HG02938 (cell line): ENCODE measurements around the gene FOXN3.
A peak's percentile ranks its signal among the peaks of the same experiment; 100 is the strongest.
"Not testable (repeated sequence)": the region's sequence is repeated elsewhere in the genome, so short reads cannot be mapped to it uniquely, and the experiment has no call there.

Experiments
- ATAC-seq: cut with Tn5 transposase; IDR thresholded peaks from one replicate; pipeline ENCODE4 v1.9.1; 2021; ENCODE audit warnings: mild to moderate bottlenecking, moderate library complexity; ENCODE audit not compliant: unreplicated experiment

The FOXN3 gene

DNA sequence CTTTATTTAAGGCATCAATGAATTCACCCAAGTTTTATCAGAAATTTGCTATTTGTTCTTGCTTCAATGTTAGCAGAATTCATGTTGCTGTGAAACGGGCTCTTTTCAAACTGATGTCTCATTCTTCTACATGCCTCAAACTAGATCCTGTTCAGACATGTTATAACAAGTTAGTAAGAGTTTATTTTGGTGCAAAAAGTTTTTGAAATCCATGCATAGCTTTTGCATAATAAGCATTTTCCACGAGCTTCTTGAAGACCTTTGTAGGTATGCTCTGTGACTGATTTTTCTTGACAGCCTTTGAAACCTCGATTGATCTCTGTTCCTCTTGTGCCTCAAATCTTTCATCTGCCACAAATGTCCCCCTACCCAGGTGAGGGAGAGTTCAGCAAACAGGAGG lies 275.2 kb downstream of the FOXN3 start:
- no peak for ATAC-seq

DNA sequence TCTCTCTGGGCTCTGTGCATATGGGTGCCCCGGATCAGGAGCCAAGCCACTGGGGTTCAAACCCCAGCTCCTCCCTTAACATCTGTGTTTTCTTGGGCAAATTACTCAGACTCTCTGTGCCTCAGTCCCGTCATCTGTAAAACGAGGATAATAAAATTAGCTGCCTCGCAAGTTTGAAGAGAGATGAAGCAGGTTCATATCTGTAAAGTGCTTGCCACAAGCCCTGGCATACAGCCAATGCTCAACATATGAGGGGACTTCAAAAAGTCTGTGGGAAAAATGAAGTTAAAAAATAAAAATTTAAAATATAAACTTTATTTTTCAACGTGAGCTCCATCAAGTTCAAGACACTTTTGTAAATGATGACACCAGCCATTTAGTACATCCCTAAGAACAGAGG lies 276.7 kb downstream of the FOXN3 start:
- no peak for ATAC-seq

DNA sequence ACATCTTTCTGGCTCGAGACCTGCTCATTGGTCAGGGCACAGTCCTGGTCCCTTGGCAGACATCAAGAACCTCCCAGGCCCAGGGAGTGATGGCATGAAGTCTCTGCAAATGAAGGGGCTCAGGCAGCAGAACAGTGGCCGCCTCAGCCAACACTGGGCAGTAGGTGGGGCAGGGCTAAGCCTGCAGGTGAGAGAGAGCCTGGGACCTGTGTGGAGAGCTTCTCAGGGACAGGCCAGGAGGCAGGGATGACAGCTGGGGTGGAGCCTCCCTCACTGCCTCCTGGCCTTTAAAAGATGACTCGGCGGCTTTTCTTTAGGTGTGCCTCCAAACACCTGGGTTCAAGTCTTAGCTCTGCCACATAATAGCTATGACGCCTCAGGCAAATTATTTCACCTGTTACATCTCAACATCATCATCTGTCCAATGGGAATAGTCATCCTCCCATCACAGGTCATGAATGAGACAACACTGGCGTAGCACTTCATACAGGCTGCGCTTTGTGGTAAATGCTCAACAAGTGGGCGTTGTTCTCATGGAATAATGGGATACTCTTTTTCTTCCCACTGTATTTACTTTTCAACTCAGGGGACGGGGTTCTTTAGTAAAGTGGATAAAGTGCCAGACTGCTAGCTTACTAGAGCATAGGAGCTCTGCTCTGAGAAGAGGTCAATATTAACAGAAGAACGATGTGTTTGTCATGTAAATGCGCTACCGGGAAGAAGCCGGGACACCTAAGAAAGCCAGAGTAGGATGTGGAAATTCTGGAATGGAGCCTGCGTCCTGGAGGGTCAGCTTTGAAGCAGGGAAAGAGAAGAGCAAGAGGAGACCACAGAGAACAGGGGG lies 277.4 kb downstream of the FOXN3 start:
- ATAC-seq = no peak

DNA sequence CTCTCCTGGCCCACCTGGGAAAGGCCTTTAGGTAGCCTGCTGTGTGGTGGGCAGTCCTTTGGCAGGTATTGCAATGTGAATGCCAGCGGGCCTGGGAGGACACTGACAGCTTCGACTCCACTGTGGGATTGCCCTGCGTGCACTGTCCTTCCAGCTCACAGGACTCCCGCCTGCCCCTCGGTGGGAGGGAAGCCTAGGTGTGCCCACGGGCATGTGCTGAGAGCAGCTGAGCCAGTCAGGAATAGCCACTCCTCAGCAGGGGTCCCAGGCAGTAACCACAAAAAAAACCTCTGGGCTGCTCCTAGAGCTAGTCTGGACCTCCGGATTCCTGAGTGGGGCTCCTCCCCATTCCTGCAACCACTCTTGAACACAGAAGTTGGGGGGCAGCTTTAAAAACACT lies 278.2 kb downstream of the FOXN3 start:
- no peak for ATAC-seq

DNA sequence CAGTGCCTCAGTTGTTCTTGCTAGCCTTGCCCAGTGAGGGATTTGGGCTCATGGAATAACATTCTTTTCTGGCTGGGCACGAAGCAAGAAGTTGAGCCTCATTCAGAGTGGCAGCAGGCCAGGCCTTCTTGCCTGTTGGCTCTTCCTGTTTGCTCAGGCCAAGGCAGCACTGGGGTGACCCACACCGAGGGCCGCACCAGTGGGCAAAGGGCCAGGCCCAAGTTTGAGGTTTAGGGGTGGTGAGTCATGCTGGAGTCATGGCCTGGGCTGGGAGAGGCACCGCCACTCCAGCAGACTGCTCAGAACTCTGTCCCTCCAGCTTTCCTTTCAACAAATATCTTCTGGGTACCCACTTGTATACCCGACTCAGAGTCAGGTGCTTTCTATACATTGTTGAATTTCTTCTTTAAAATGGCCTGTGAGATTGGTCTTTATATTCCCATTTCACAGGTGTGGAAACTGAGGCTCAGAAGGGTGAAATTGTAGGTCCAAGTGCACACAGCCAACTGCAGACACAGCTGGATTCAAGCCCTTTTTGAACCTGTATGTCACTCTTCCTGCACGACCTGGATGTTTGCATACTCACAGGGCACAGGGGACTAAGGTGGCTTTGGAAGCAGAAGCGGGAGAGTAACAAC lies 279.4 kb downstream of the FOXN3 start:
- no peak for ATAC-seq

DNA sequence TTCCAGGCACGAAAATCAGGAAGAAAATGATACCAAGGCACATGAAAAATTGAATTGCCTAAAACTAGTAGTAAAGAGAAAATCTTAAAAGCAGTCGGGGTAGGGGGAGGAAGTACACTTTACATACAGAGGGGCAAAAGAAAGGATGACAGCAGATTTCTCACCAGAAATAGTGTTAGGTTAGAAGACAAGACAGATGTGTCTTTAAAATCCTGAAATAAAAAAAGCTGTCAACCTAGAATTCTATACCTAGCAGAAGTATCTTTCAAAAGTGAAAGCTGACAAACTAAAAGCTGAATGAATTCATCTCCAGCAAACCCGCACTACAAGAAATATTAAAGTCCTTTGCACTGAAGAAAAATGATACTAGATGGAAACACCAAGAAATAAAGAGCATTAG lies 280.4 kb downstream of the FOXN3 start:
- no peak for ATAC-seq

DNA sequence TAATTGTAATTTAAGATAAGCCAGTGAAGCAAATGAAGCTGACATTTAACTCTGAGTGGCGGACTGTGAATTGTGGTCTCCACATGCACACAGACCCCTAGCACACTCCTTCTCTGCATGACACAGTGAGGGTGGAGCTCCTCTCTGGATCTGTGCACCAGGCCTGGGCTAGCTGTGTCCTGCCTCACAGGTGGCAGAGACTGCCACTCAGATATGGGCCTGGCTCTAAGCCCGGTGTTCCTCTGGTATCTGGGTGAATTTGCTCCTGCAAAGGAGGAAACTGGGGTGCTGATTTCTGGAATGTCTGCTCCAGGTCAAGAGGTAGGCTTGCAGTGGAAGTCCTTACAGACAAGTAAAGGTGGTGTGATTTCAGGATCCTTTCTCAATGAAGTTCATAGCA lies 282.4 kb downstream of the FOXN3 start:
- no peak for ATAC-seq

DNA sequence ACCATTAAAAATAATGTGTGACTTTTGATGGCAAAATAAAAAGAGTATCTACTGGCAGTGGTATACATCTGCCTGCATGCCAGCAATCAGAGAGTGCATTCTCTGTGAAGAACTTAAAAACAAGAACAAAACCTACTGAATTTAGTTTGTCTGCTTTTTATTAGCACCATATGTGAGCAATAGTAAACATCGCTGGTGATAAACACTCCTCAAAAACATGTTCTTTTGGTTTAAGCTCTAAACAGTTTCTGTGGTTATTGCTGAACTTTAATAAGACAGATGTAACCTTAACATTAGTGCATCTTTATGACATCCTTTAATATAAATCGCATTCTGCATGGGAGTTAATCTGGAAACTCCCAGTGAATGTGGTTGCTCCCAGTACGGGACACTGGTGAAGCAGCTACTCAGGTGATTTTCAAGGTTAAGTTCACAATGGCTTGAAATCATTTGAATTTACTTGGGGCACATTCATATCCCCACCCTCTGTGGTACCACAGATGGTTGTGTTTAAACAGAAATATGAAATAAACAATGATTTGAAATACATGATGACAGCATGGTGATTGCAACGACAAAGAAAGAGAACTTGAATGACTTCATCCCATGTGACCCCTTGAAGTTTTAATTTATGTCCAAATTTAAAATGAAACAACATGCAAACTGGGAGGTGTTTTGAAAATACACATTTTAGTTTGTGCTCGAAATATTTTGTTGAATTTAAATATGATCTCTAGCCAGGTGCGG lies 285.9 kb downstream of the FOXN3 start:
- ATAC-seq = no peak

DNA sequence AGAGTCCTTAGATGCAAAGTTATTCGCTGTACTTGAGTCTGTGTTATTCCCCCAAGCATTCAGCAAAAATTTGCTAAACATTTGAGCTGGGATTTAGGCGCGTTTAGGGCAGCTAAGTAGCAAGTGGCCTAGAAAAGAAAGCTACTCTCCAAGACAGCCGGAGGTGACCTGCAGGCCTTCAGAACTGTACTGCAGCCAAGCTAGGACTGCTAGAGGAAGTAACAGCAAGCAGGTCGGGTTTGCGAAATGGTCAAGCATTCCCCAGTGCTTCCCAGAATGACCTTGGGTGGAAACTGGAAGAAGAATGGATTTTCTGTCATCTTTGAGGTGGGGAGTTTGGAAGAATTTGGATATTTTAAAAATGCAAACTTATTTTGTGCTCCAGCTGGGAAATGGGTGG lies 287.5 kb downstream of the FOXN3 start:
- no peak for ATAC-seq

DNA sequence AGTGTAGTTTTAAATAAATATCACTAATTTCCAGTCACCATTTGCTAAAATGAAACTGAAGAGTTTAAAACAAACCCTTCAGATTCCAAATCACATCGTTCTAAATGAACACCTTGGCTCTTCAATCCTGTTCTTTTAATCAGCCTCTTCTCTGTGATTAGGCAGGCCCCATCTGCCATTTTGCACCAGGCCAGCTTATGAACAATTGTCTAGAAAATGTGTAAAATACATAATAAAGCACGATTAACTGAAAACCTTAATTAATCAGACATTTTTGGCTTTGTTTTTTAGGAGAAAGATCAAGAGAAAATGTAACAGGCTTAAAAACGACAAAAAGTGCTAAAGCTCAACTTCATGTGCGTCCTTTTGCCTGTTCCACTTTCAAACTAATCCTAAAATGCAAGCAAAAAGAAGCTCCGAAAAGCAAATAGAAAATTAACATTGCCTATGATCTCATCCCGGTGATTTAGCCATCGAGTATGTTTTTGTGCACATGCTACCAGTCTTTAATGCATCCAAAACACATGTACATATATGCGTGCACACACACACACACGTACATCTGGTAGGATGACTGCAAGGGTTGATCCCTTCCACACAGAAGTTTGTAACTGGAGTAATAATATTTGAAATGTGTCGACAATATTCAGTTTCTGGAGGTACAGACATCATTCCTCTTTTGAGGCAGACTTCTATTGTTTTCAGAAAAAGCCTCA lies 288.6 kb downstream of the FOXN3 start:
- ATAC-seq = no peak

DNA sequence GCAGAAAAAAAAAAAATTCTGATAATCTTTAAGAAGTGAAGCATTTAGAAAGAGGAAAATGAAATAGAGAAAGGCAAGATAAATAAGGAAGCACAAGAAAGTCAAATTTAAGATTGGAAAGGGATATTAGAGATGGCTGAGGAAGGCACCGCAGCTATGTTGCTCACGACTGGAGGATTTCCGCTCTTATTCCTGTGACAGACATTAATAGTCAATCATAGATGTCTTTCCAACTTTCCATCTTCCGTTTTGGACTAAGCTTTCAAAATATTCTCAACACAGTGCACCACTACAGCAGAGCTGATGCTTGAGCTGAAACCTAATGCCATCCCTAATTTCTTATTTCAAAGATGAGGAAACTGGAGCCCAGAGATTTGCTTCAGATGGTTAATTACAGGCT lies 290.6 kb downstream of the FOXN3 start:
- no peak for ATAC-seq

DNA sequence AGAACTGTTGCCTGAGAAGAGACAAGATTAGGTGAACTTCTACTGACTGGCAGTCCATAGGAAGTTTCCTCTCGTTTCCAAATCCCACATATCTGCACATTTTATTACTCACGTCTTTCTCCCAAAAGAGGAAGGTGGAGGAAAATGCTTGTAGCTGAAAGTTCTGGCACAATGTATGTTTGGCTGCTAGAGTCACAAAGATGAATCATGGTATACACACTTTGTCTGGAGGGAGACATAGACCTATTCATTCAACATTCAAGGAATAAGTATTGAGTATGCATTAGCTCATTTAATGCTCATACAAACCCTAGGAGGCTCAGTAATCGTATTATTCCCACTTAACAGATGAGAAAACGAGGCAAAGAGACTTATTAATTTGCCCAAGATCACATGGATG lies 291.8 kb downstream of the FOXN3 start:
- no peak for ATAC-seq

DNA sequence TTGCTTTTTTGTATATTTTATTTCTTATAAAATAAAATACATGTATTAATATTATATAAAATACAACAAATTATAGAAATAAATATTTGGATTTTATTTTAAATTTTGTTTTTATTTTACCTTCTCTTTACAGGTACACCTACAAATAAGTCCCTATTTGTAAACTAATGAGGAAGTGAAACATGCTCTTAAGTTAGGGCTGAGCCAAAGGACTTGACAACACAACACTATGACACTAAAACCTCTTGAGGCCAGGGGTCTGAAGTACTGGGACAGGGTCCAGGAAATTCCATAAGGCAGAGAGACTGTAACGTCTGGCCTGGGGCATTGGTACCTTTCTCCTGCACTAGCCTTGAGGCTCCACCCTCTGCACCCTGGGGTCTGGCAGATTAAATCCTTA lies 293.2 kb downstream of the FOXN3 start:
- peak; percentile 71 for ATAC-seq

DNA sequence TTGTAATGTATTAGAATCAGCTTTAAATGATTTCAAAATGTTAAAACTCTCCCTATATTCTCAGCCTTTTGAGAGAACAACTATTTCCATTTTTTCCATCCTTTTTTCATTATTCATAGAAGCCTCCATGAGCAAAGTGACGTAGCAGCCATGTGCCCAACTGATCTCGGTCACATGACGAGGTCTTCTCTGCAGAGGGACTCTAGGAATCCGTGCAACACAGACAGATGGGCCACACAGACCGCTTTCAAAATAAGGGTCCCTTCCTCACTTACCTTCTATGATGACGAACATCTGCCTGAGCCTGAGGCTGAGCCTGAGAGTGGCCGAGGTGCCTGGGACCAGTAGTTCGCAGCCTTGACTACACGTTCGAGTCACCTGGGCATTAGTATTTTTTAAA lies 293.8 kb downstream of the FOXN3 start:
- ATAC-seq = no peak

DNA sequence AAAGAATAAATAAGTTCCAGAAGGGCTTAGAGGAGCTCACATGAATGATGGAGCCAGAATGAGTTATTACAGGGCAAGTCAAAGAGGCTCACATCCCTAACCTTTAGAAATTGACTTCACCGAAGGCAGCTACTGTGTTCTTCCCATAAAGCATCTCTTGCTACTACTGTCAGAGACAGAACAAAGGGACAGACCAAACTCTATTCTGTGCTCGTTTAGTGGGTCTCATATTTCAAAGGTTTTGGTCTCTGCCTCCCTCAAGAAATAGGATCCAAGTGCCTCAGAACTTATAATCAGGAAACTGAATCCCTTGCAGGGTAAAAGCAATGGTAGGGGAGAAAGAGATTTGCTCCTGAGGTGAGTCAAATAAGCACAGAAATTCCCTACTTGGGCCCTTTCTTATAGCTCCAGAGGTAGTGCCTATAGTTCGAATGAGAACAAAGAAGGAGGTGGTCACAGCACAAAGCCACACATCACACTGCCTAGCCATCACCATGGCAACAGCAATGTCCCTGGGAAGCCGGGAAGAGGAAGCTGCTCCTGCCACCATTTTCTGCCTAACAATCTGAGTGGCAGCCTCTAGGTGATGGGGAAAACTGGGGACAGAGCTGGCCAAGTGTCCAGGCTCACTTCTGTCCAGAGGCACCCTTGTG lies 294.9 kb downstream of the FOXN3 start:
- ATAC-seq = no peak

DNA sequence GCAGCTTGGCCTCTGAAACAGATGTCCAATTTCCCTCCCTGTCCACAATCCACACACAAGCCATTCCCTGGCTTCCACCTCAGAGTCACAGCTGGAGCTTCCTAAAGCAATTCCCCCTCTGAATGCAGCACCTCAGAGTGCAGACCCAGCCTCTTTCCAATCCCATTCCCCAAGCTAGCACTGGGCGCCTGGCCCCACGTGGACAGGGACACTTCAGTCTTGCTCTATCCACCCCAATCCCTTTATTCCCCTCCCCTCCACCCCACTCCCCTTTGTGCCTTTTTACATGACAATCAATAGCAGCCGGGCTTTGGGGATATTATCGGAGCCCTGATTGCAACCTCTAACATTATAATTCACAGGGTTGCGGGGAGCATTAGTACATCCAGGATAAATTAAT lies 300.0 kb downstream of the FOXN3 start:
- no peak for ATAC-seq

DNA sequence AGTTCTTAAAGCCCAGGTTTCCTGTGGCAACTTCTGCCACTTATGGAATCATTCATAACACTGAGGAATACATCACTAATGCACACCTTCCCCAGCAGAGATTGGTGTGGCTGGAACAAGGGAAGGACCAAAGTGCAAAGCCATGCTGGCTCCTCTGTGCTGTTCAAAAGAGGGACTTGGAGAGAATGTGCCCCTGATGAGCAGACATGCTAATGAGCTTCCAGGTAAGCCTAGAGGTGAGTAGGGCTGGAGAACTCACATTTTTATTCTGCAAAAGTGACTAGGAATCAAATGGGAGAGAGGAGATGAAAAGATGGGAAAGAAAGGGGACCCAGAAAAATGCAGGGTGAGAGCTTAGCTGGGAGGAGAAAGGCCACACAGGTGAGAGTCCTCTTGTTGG lies 302.9 kb downstream of the FOXN3 start:
- ATAC-seq = no peak

DNA sequence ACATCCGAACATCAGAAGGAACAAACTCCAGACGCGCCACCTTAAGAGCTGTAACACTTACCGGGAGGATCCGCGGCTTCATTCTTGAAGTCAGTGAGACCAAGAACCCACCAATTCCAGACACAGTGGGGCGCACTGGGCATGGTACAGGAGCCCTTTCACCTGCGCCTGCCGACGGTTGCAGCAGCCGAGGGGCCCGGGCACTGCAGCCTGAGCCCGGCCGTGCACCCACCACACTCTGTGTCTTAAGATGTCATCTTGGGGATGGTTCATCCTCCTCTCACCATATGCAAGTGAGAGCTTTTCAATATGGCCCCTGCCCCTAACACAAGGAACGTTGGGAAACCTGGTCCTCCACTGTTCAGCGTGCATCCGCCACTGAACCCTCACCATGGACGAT lies 304.3 kb downstream of the FOXN3 start:
- no peak for ATAC-seq

DNA sequence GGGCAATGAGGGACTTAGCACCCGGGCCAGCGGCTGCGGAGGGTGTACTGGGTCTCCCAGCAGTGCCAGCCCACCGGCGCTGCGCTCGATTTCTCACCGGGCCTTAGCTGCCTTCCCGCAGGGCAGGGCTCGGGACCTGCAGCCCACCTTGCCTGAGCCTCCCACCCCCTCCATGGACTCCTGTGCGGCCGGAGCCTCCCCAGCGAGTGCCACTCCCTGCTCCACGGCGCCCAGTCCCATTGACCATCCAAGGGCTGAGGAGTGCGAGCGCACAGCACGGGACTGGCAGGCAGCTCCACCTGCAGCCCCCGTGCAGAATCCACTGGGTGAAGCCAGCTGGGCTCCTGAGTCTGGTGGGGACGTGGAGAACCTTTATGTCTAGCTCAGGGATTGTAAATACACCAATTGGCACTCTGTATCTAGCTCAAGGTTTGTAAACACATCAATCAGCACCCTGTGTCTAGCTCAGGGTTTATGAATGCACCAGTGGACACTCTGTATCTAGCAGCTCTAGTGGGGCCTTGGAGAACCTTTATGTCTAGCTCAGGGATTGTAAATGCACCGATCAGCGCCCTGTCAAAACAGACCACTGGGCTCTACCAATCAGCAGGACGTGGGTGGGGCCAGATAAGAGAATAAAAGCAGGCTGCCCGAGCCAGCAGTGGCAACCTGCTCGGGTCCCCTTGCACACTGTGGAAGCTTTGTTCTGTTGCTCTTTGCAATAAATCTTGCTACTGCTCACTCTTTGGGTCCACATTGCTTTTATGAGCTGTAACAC lies 305.1 kb downstream of the FOXN3 start:
- not testable (repeated sequence) for ATAC-seq

DNA sequence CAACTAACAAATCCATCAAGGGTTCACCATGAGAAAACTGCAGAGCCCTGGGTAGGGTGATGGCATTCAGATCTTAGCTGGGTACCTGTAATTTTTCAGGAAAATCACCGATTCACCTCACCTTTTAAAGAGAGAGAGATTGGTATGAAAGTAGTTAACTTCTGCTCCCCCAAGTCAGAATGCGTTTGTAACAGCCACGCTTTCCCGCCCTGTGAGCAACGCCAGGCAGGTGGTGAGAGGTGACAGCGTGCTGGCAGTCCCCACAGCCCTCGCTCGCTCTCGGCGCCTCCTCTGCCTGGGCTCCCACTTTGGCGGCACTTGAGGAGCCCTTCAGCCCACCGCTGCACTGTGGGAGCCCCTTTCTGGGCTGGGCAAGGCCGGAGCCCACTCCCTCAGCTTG lies 305.8 kb downstream of the FOXN3 start:
- not testable (repeated sequence) for ATAC-seq
